ENCODE data around the gene YAP1. TPM values are rescaled to one million over a fixed set of nuclear protein-coding genes. Genes with fewer than 3 reads are reported as not detected.

YAP1 gene
- total and polyA plus RNA-seq, 4 donors = 76.0 to 393 (median 146) TPM

Other genes starting within 250 kb of the YAP1 start
- gene CEP126, start 195.4 kb upstream of the YAP1 start, total RNA-seq = 10 to 100 TPM in 1 of 2 donors, 1 to 10 TPM in 1; 9.8 to 13.2 TPM
- gene CEP126, start 195.4 kb upstream of the YAP1 start, polyA plus RNA-seq = 10 to 100 TPM in 1 of 2 donors, 1 to 10 TPM in 1; 3.0 to 14.7 TPM
- gene ANGPTL5, start 193.9 kb upstream of the YAP1 start, total RNA-seq = 1 to 10 TPM; 1.3 to 3.3 TPM
- not detected for gene ANGPTL5, start 193.9 kb upstream of the YAP1 start, polyA plus RNA-seq
- gene CFAP300, start 63.0 kb upstream of the YAP1 start, total RNA-seq = 1 to 10 TPM; 3.2 to 5.4 TPM
- 1 to 10 TPM; 2.3 to 2.6 TPM for gene CFAP300, start 63.0 kb upstream of the YAP1 start, polyA plus RNA-seq
- gene BIRC3, start 207.0 kb downstream of the YAP1 start, total RNA-seq = 10 to 100 TPM; 13.7 to 19.3 TPM
- 10 to 100 TPM in 1 of 2 donors, 1 to 10 TPM in 1; 2.6 to 10.1 TPM for gene BIRC3, start 207.0 kb downstream of the YAP1 start, polyA plus RNA-seq
- 10 to 100 TPM; 41.1 to 51.2 TPM for gene BIRC2, start 236.8 kb downstream of the YAP1 start, total RNA-seq
- gene BIRC2, start 236.8 kb downstream of the YAP1 start, polyA plus RNA-seq = 10 to 100 TPM; 18.4 to 22.5 TPM